SHP77 (cell line): ENCODE results near the gene RRAGA.
"Not testable (repeated sequence)": the region's sequence is repeated elsewhere in the genome, so short reads cannot be mapped to it uniquely, and the experiment has no call there.

Experiments used
- DNase-seq, 2 experiments: peaks; one replicate each; lab custom pipeline; 2025; lab: John Stamatoyannopoulos, UW

Gene RRAGA, protein sequence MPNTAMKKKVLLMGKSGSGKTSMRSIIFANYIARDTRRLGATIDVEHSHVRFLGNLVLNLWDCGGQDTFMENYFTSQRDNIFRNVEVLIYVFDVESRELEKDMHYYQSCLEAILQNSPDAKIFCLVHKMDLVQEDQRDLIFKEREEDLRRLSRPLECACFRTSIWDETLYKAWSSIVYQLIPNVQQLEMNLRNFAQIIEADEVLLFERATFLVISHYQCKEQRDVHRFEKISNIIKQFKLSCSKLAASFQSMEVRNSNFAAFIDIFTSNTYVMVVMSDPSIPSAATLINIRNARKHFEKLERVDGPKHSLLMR

DNA sequence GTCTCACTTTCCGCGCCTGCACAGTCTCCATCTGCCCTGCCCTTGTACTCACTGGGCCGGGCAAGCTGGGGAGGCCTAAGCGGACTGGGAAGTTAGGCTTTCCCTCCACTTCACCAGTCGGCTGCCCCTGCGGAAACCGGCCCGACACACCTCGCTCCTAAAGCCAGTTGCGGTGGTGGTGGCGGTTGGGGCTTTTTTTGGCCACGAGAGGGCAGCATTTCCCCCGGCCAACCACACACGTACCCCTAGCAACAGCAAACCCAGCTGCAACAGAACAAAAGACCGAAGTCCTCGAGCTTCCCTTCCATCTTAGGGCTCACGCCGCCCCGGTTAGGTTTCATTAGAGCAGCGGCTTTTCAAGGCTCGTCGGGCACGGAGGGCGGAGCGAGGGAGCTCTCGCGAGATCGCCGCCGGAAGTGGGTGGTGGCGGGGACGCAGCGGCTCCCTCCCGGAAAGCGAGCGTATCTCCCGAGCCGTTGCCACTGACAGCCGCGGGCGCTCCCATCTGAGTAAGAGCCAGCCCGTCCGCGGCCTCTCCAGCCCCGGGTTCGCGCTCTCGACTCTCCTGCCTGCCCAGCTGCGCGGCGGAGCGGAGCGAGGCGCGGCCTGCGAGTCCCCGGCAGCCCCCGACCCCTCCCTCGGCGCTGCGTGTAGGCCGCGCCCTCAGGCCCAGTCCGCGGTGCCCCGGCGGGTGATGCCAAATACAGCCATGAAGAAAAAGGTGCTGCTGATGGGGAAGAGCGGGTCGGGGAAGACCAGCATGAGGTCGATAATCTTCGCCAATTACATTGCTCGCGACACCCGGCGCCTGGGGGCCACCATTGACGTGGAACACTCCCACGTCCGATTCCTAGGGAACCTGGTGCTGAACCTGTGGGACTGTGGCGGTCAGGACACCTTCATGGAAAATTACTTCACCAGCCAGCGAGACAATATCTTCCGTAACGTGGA lies at the start of gene RRAGA:
TSS of gene RRAGA (plus strand) at position 462 of the 951 bp plus-strand sequence. CDS start at position 695, 233 bp downstream.
- DNase-seq: peak; percentile 82 to 88

DNA sequence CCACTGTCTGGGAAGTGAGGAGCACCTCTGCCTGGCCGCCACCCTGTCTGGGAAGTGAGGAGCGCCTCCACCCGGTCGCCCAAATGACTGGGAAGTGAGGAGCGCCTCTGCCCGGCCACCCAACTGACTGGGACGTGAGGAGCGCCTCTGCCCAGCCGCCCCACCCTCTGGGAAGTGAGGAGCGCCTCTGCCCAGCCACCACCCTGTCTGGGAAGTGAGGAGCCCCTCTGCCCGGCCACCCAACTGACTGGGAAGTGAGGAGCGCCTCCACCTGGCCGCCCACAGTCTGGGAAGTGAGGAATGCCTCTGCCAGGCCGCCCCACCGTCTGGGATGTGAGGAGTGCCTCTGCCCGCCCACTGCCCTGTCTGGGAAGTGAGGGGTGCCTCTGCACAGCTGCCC lies 49.1 kb upstream of the RRAGA start:
- no peak for DNase-seq

DNA sequence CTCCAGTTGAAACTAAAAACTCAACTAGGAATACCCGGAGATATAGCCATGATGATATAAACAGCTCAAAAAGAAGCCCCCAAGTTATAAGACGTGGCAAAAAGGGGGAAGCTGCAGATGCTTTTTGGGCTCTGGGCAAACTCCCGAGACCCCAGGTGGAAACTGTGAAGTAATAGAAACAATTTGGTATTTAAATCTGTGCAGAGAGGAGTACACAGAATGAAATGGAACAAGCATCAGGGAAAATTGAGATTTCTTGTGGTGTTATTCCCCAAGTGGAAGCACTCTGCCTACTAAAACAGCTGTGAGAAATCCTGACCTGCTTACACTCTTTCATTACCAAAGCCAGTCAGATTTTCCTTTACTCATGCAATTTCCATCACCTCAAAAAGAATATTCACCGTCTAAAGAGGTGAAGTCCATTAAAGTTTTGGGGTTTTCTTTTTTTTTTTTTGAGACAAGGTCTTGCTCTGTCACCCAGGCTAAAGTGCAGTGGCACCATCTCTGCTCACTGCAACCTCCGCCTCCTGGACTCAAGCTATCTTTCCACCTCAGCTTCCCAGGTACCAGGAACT lies 39.7 kb upstream of the RRAGA start:
- no peak for DNase-seq

DNA sequence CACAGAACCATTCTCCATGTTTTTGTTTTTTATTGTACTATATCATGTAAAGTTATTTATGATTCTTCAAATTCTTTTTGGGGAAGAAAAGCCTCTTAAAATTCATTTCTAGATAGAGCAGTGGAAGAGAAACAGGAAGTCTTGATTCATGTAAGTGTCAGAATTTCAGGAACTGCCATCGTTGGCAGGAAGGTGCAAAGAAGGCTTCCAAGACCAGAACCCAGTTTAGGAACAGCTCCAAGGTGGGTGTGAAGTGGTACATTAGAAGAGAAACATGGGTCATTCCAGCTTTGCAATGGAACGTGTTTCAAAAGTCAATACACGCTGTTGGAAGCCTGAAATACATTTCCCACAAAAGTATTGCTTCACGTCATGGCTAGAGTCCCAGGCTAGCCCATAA lies 31.0 kb upstream of the RRAGA start:
- no peak for DNase-seq

DNA sequence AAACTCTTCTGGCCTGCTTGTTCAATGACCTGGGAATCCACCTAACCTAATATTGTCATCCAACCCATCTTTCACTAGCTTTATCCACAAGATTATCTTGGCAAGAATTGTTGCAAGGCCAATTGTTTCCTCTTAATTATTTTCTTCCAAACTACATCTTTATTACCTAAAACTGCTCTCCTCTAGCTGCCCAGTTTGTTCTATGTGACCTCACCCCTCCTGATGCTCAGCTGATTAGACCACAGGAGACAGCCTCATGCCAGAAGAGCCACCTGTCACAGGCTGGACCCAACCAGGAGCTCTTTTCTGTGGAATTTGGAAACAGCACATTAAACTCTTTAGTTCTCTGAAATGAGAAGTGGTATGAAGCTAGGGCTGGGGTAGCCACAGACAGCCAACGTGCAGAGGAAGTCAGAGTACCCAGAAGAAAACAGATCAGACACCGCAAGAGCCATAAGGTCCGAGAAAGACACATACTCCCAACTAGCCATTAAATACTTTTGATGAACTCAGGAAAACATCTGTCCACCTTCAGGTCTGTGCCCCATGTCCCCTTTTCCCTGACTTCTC lies 28.3 kb upstream of the RRAGA start:
- no peak for DNase-seq

DNA sequence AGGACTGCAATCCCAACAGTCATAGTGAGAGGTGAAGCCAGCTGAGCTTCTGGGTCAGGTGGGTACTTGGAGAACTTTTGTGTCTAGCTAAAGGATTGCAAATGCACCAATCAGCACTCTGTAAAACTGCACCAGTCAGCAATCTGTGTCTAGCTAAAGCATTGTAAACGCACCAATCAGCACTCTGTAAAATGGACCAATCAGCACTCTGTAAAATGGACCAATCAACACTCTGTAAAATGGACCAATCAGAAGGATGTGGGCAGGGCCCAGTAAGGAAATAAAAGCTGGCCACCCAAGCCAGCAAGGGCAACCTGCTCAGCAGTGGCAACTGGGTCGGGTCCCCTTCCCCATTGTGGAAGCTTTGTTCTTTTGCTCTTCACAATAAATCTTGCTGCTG lies 27.6 kb upstream of the RRAGA start:
- not testable (repeated sequence) for DNase-seq

DNA sequence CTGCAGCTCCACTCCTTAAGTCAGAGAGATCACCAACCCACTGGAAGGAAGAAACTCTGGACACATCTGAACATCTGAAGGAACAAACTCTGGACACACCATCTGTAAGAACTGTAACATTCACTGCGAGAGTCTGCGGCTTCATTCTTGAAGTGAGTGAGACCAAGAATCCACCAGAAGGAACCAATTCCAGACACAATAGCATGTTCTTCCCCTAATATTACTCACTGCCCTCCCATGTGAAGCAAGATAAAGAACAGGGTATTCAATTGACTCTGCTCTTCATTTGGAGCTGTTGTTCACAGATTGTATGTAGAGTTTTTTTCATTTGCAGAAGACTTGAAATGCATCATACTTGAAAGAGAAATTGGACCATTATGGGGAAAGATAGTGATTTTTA lies 27.0 kb upstream of the RRAGA start:
- DNase-seq: no peak

DNA sequence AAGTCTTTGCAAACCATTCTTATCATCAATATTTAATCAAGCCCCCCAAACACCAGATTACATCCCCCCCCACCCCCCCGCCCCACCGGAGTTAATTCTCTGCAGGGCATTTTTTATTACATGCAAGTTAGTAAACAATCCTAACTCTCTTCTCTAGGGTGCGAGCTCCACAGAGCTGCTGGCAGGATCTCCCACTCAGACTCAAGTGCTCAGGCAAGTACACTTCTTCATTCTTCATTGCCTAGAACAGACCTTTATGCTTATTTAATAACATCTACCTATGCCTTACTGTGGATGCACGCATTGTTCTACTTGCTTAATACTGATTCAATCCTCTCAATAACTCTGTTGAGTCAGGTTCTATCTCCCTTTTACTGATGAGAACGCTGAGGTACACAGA lies 26.1 kb upstream of the RRAGA start:
- no peak for DNase-seq

DNA sequence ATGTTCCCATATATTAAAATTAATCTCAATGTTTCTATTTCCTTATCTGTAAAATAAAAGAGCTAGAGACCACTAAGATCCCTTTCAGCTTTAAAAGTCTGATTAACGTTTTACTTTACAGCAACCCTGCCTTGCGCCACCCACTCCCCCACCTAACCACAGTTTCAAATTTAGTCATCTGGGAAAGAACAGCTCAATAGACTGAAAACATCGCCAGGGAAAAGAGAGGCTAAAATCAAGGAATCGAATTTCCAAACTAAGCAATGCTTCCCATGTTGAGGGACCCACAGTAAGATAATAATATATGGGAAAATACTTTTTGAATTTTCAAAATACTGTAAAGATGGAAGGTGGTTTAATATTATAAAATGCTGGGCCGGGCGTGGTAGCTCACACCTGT lies 22.9 kb upstream of the RRAGA start:
- DNase-seq: no peak

DNA sequence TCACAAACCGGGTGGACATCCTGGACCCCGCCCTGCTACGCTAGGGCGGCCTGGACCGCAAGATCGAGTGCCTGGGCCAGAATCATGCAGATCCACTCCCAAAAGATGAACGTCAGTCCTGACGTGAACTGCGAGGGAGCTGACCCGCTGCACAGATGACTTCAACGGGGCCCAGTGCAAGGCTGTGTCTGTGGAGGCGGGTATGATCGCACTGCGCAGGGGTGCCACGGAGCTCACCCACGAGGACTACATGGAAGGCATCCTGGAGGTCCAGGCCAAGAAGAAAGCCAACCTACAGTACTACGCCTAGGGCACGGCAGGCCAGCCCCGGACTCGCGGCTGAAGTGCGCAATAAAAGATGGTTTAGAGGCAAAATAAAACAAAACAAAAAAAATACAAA lies 21.4 kb upstream of the RRAGA start:
- no peak for DNase-seq

DNA sequence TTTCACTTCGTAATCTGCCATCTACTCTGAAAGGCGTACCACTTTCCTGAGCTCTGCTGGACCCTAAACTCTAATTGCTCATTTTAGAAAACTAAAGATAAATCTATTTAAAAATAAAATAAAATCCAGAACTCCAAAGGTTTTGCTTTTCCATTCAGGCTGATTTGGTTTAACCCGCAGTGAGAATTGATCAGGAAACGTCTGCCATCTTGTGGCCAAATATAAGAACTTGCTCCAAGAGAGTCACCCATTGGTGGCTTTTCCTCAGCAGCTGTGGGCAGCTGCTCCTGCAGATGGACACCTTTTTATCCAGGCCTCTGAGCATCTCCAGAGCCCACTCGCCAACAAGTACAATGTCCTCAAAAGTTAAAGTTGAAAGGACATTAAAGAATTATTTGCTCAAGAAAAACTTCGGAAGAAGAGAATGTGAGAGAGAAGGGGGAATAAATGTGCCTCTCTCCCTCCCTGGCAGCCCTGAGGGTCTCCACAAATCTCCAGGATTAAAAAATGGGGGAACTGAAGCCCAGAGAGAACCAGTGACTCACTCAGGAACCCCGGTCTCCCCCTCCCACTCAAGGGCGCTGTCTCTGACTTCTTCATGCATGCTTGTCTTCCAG lies 20.3 kb upstream of the RRAGA start:
- peak; percentile 27 to 54 for DNase-seq

DNA sequence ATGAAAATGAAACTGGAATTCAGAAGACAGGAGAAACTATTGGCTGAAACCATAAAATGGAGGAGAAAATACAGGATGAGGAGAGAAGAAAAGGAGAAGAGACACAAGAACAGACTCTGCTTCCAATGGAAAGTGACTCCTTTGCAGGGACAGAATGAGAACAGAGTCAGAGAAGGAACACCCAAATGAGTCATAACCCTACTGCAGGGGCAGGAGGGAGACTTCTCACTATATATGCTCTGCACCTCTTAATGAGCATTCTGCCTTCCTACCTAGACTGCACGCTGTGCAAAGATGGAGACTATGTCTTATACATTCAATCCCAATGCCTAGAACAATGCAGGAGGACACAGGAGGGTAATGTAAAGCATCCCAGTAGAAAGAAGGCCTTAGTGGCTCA lies 18.3 kb upstream of the RRAGA start:
- no peak for DNase-seq

DNA sequence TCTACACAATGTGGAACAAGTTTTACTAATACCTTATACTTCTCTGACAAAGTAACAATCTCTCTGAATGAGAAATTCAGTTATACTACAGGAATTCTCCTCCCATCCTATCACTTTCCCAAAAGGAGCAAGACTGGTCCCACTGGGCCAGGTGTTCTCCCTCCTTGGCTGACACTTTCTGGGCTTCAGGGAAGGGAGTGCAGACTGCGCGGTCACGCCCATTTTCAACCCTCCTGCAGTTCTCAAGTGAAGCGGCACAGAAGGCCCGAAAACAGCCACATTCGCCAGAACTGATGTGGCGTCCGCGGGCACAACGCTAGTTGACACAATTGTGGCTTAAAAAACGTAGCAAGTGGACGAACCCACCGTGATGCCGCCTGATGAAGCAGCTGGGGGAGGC lies 16.8 kb upstream of the RRAGA start:
- DNase-seq: no peak

DNA sequence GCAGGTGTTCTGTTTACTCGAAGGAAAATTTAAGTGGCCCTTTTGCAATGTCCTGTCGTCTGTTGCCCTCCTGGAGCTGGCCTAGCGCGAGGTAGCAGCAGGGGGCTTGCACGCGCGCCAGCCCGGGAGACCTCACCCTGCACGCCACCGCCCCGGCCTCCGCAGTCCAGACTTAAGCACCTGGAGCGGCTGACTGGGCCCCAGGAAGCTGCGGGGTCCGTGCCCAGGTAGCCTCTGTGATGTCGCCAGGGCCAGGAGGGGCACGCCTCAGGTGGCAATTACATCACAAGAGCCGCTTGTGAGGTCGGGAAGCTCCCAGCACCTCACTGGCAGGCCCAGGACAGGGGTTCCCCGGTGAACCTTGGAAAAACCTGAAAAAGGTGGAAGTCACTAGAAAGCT lies 16.2 kb upstream of the RRAGA start, which contains the start of gene SAXO1:
TSS of gene SAXO1 (minus strand) at position 195 of the 400 bp plus-strand sequence. CDS start 301 bp downstream, outside the sequence.
- DNase-seq: no peak

DNA sequence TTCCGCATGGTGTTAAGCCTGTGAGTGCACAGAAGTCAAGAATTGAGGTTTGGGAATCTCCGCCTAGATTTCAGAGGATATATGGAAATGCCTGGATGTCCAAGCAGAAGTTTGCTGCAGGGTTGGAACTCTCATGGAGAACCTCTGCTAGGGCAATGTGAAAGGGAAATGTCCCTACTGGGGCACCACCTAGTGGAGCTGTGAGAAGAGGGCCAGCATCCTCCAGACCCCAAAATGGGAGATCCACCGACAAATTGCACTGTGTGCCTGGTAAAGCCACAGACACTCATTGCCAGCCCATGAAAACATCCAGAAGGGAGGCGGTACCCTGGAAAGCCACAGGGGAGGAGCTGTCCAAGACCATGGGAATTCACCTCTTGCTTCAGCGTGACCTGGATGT lies 12.6 kb upstream of the RRAGA start:
- no peak for DNase-seq

DNA sequence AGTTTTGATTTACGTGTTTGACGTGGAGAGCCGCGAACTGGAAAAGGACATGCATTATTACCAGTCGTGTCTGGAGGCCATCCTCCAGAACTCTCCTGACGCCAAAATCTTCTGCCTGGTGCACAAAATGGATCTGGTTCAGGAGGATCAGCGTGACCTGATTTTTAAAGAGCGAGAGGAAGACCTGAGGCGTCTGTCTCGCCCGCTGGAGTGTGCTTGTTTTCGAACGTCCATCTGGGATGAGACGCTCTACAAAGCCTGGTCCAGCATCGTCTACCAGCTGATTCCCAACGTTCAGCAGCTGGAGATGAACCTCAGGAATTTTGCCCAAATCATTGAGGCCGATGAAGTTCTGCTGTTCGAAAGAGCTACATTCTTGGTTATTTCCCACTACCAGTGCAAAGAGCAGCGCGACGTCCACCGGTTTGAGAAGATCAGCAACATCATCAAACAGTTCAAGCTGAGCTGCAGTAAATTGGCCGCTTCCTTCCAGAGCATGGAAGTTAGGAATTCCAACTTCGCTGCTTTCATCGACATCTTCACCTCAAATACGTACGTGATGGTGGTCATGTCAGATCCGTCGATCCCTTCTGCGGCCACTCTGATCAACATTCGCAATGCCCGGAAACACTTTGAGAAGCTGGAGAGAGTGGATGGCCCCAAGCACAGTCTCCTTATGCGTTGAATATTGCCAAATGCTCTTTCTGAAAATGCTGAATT lies 850 bp downstream of the RRAGA start:
- DNase-seq: no peak

DNA sequence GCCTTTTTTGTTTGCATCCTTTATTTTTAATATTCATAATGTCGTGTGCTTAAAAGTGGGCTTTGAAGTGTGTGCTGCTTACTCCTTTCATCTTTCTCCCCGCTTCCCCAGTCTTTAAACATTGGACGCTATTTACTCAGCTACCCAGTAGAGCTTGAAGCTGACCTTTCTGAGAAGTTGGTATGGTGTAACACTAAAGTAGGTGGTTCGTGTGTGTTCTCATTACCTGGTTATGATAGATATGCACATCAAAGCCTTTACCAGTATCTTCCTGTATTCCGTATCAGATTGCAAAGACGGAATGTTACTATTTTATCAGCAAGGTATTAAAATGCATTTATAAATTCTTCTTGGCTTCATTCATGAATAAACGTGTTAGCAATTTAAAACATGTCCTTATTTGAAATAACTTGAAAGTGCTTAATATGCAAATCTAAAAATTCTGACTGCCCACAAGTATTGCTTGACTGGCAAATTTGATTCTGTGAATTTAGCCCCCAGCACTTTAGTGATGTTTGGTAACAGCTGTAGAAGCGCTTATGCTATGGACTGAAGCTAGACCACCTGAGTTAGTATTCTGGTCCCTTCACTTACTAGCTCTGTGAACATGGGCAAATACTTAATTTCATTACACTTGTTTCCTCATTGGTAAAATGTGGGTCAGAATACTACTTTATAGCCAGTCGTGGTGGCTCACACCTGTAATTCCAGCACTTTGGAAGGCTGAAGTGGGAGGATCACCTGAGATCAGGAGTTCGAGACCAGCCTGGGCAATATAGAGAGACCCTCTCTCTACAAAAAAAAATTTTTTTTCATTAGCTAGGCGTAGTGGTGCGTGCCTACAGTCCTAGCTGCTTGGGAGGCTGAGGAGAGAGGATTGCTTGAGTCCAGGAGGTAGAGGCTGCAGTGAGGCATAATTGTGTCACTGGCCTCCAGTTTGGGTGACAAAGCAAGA lies 1.7 kb downstream of the RRAGA start:
- DNase-seq: peak in 1 of 2 experiments; percentile 1

DNA sequence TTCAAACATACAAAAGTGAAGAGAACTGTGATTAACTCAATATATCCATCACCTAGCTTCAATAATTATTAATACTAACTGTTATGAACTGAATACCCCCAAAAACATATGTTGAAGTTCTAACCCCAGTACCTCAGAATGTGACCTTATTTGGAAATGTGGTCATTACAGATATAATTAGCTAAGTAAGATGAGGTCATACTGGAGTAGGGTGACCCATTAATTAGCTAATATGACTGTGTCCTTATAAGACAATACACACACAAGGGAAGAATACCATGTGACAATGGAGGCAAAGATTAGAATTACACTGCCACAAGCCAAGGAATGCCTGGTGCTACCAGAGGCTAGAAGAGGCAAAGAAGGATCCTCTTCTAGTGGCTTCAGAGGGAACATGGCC lies 7.8 kb downstream of the RRAGA start:
- no peak for DNase-seq

DNA sequence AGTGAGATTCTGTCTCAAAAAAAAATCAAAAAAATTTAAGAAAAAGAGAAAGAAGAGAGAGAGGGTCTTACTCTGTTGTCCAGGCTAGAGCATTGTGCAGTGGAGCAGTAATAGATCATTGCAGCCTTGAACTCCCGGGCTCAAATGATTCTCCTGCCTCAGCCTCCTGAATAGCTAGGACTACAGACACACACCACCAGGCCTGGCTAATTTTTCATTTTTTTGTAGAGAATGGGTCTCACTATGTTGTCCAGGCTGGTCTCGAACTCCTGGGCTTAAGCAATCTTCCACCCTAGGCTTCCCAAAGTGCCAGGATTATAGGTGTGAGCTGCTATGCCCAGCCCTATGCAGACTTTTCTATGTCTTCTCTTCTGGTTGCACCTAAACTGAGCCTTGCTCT lies 25.0 kb downstream of the RRAGA start:
- no peak for DNase-seq

DNA sequence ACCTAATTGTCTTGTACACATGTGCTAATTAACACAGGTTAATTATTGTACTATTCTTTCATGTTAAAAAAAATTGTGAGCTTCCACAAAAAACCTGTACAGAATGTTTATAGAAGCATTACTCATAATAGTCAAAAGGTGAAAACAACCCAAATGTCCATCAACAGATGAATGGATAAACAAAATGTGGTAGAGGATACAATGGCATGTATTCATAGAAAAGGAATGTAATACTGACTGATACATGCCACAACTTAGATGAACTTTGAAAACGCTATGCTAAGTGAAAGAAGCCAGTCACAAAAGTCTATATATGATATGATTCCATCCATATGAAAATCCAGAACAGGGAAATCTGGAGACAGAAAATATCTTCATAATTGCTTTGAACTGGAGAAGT lies 25.6 kb downstream of the RRAGA start:
- DNase-seq: no peak
